H1 (cell line): Measurements from ENCODE around the gene FGFBP1. TPM values are rescaled to one million over a fixed set of nuclear protein-coding genes. Genes with fewer than 3 reads are reported as not detected.

ENCODE experiments used
- CTCF ChIA-PET: fragments of 300-600 bp; sonication (Branson Sonifier 250); formaldehyde crosslinking; loops from one replicate; lab custom pipeline; 2021; ENCODE audit not compliant: partially characterized antibody; lab: Charles Lee
- POLR2A ChIA-PET: fragments of 300-600 bp; sonication (Branson Sonifier 250); formaldehyde crosslinking; loops from one replicate; lab custom pipeline; 2021; ENCODE audit warnings: inconsistent platforms; ENCODE audit not compliant: partially characterized antibody; lab: Charles Lee
- DNase-seq, 2 experiments: peaks; one replicate each; pipeline versions ENCODE4 v3.0.0 to v3.0.0-alpha.2; 2010 to 2022; ENCODE audit warnings: low spot score in 2 of 2, low read depth in 1 of 2, mixed read lengths in 1 of 2
- FAIRE-seq: peaks from 2 replicates; lab custom pipeline; 2011; peaks lifted over from hg19 to GRCh38; lab: Jason Lieb, UNC
- H2AFZ ChIP-seq: 2 replicates; pipeline ENCODE4 v1.8.1; 2012; ENCODE audit warnings: low read length, inconsistent platforms
- H2AK5ac ChIP-seq: 2 replicates; pipeline ENCODE4 v1.6.1; 2013; ENCODE audit warnings: low read depth, low read length
- H2BK120ac ChIP-seq: replicated peaks from 2 replicates; pipeline ENCODE3; 2013; ENCODE audit warnings: low read depth, low read length, inconsistent platforms
- H2BK12ac ChIP-seq: 2 replicates; pipeline ENCODE4 v1.6.1; 2013; ENCODE audit warnings: low read depth, low read length
- H2BK15ac ChIP-seq: 2 replicates; pipeline ENCODE4 v1.6.1; 2013; ENCODE audit warnings: low read length
- H2BK20ac ChIP-seq: 2 replicates; pipeline ENCODE4 v1.6.1; 2013; ENCODE audit warnings: low read length
- H2BK5ac ChIP-seq: 2 replicates; pipeline ENCODE4 v1.6.1; 2013; ENCODE audit warnings: low read depth, low read length
- H3K14ac ChIP-seq: 2 replicates; pipeline ENCODE4 v1.6.1; 2013; ENCODE audit warnings: inconsistent platforms; ENCODE audit not compliant: insufficient read length
- H3K18ac ChIP-seq: 2 replicates; pipeline ENCODE4 v1.6.1; 2013; ENCODE audit warnings: low read length; ENCODE audit errors: extremely low read depth
- H3K23ac ChIP-seq: 2 replicates; pipeline ENCODE4 v1.6.1; 2013; ENCODE audit warnings: inconsistent platforms; ENCODE audit not compliant: insufficient read length
- H3K23me2 ChIP-seq: 2 replicates; pipeline ENCODE4 v1.6.1; 2013; ENCODE audit warnings: low read depth, low read length
- H3K27ac ChIP-seq: 2 replicates; pipeline ENCODE4 v1.6.1; 2011; ENCODE audit warnings: low read depth, low read length, inconsistent platforms
- H3K27me3 ChIP-seq, 4 experiments: replicated peaks in 1 of 4; 1 replicate in 1 of 4; 2 replicates in 3 of 4; pipeline versions ENCODE4 v1.6.1 to v1.8.1; 2011 to 2013; ENCODE audit warnings: low read length in 3 of 4, mild to moderate bottlenecking in 3 of 4, inconsistent platforms in 2 of 4, mixed read lengths in 2 of 4, moderate library complexity in 1 of 4; ENCODE audit not compliant: control insufficient read depth in 3 of 4, insufficient read depth in 3 of 4; ENCODE audit errors: extremely low read depth in 1 of 4
- H3K36me3 ChIP-seq, 4 experiments: 2 replicates each; pipeline versions ENCODE4 v1.6.1 to v1.8.1; 2011 to 2013; ENCODE audit warnings: mild to moderate bottlenecking in 4 of 4, low read length in 3 of 4, moderate library complexity in 2 of 4, control low read depth in 1 of 4, inconsistent platforms in 1 of 4; ENCODE audit not compliant: insufficient read depth in 4 of 4, control insufficient read depth in 2 of 4
- H3K4ac ChIP-seq: replicated peaks from 2 replicates; pipeline ENCODE3; 2013; ENCODE audit warnings: low read length, low read depth, mixed read lengths, inconsistent platforms; ENCODE audit not compliant: insufficient read length
- H3K4me1 ChIP-seq, 4 experiments: replicated peaks in 1 of 4; 1 replicate in 1 of 4; 2 replicates in 3 of 4; pipeline versions ENCODE4 v1.6.1 to v1.8.1; 2011 to 2013; ENCODE audit warnings: low read length in 3 of 4, inconsistent platforms in 2 of 4, mixed read lengths in 1 of 4; ENCODE audit not compliant: insufficient read depth in 4 of 4, control insufficient read depth in 3 of 4
- H3K4me2 ChIP-seq, 2 experiments: 2 replicates each; pipeline versions ENCODE4 v1.6.1 to v1.8.1; 2011 to 2013; ENCODE audit warnings: low read depth in 2 of 2, low read length in 2 of 2, control low read depth in 1 of 2, inconsistent platforms in 1 of 2, mild to moderate bottlenecking in 1 of 2; ENCODE audit not compliant: insufficient read depth in 1 of 2
- H3K4me3 ChIP-seq, 4 experiments: fragments of 200-600, 300-600 bp in 1 of 4; sonication (generic), shearing (Covaris generic), sonication (Bioruptor Twin) in 1 of 4; 2 replicates each; pipeline versions ENCODE4 v1.5.1 to v1.8.1; 2011 to 2016; ENCODE audit warnings: low read length in 4 of 4, low read depth in 3 of 4, control low read depth in 2 of 4, inconsistent platforms in 2 of 4, mild to moderate bottlenecking in 2 of 4, mixed read lengths in 1 of 4, moderate library complexity in 1 of 4; ENCODE audit not compliant: insufficient read depth in 2 of 4; ENCODE audit errors: extremely low read depth in 1 of 4
- H3K56ac ChIP-seq: replicated peaks from 2 replicates; pipeline ENCODE3; 2013; ENCODE audit warnings: low read depth, mild to moderate bottlenecking, mixed read lengths, low read length, inconsistent platforms; ENCODE audit not compliant: insufficient read length
- H3K79me1 ChIP-seq: 2 replicates; pipeline ENCODE4 v1.6.1; 2013; ENCODE audit warnings: low read depth, low read length, control low read depth
- H3K79me2 ChIP-seq, 2 experiments: 2 replicates each; pipeline versions ENCODE4 v1.6.1 to v1.8.1; 2012 to 2013; ENCODE audit warnings: low read length in 2 of 2, mild to moderate bottlenecking in 2 of 2, inconsistent platforms in 1 of 2; ENCODE audit not compliant: insufficient read depth in 2 of 2, control insufficient read depth in 1 of 2
- H3K9ac ChIP-seq, 4 experiments: replicated peaks in 1 of 4; 1 replicate in 1 of 4; 2 replicates in 3 of 4; pipeline versions ENCODE4 v1.6.1 to v1.8.1; 2011 to 2013; ENCODE audit warnings: low read depth in 3 of 4, low read length in 3 of 4, control low read depth in 2 of 4, mild to moderate bottlenecking in 2 of 4, moderate library complexity in 2 of 4, inconsistent platforms in 1 of 4; ENCODE audit errors: extremely low read depth in 1 of 4
- H3K9me3 ChIP-seq, 2 experiments: 2 replicates each; pipeline versions ENCODE4 v1.6.1 to v1.8.1; 2012 to 2013; ENCODE audit warnings: mild to moderate bottlenecking in 2 of 2, moderate library complexity in 2 of 2, control low read depth in 1 of 2, inconsistent platforms in 1 of 2, low read depth in 1 of 2, low read length in 1 of 2, mixed read lengths in 1 of 2; ENCODE audit not compliant: insufficient read depth in 2 of 2
- H4K20me1 ChIP-seq, 2 experiments: replicated peaks in 1 of 2; 2 replicates each; pipeline versions ENCODE3 to v1.8.1; 2011 to 2013; ENCODE audit warnings: inconsistent platforms in 2 of 2, low read length in 2 of 2, mild to moderate bottlenecking in 1 of 2; ENCODE audit not compliant: insufficient read depth in 2 of 2, control insufficient read depth in 1 of 2
- H4K5ac ChIP-seq: 2 replicates; pipeline ENCODE4 v1.6.1; 2013; ENCODE audit warnings: low read length, low read depth, mixed read lengths, inconsistent platforms; ENCODE audit not compliant: insufficient read length
- H4K8ac ChIP-seq: 2 replicates; pipeline ENCODE4 v1.8.0; 2013; ENCODE audit warnings: mild to moderate bottlenecking, moderate library complexity, low read length, inconsistent platforms; ENCODE audit not compliant: insufficient read depth; ENCODE audit errors: extremely low read depth
- H4K91ac ChIP-seq: replicated peaks from 2 replicates; pipeline ENCODE3; 2013; ENCODE audit warnings: low read length, mixed read lengths, inconsistent platforms; ENCODE audit not compliant: insufficient read length
- ATF2 ChIP-seq: IDR thresholded peaks from 2 replicates; pipeline ENCODE4 v1.6.1; 2012; ENCODE audit warnings: low read length, inconsistent platforms
- CBX5 ChIP-seq: fragments of 300-800, 300-1000 bp; sonication (generic); IDR thresholded peaks from 2 replicates; pipeline ENCODE4 v1.7.1; 2016; ENCODE audit warnings: antibody characterized with exemption, low read length, low read depth
- E2F6 ChIP-seq: IDR thresholded peaks from 2 replicates; pipeline ENCODE4 v1.6.1; 2012; ENCODE audit warnings: inconsistent platforms
- EZH2 ChIP-seq: fragments of 200-600 bp; sonication (generic); IDR thresholded peaks from 2 replicates; pipeline ENCODE4 v1.7.1; 2012; ENCODE audit warnings: low read depth, mild to moderate bottlenecking, moderate library complexity, low read length, inconsistent platforms; ENCODE audit not compliant: severe bottlenecking
- KDM4A ChIP-seq: IDR thresholded peaks from one replicate; pipeline ENCODE4 v1.7.1; 2012; ENCODE audit warnings: low read depth, mild to moderate bottlenecking, moderate library complexity, low read length, inconsistent platforms; ENCODE audit not compliant: severe bottlenecking
- RAD21 ChIP-seq, 2 experiments: IDR thresholded peaks in 1 of 2; conservative IDR thresholded peaks in 1 of 2; 2 replicates each; pipeline ENCODE4 v1.6.1; 2011; ENCODE audit warnings: low read depth in 2 of 2, low read length in 2 of 2, improper control_type of control experiment in 1 of 2, inconsistent platforms in 1 of 2, mild to moderate bottlenecking in 1 of 2, moderate library complexity in 1 of 2
- SP2 ChIP-seq: IDR thresholded peaks from 2 replicates; pipeline ENCODE4 v1.6.1; 2012; ENCODE audit warnings: mild to moderate bottlenecking, low read length, inconsistent platforms
- USF2 ChIP-seq: IDR thresholded peaks from 2 replicates; pipeline ENCODE4 v1.6.1; 2011; ENCODE audit warnings: low read length, improper control_type of control experiment
- WGBS, 2 experiments: shearing (Covaris generic) in 1 of 2; methylation state at CpG; one replicate each; pipeline versions ENCODE4 v1.1.6 to v1.1.7; 2013 to 2015; ENCODE audit warnings: low lambda C conversion rate in 2 of 2, mixed read lengths in 2 of 2, inconsistent platforms in 1 of 2, low coverage in 1 of 2, missing lambda C conversion rate in 1 of 2; ENCODE audit not compliant: insufficient replicate concordance in 2 of 2, insufficient coverage in 1 of 2, insufficient read length in 1 of 2; ENCODE audit errors: extremely low coverage in 1 of 2, missing lambda C conversion rate in 1 of 2; 5-methylcytosine and 5-hydroxymethylcytosine counted together
- polyA plus RNA-seq, 7 experiments: library from polyadenylated mRNA; depleted of rRNA in 3 of 7; stranded (reverse) in 5 of 7; unstranded in 2 of 7; fragments of >200 nt in 5 of 7; fragments of 200-250 nt in 2 of 7; gene quantifications; 1 replicate in 5 of 7; 2 replicates in 1 of 7; 4 replicates in 1 of 7; pipeline versions ENCODE4 v1.2.1 to v1.2.3, GENCODE V29; 2011 to 2013; ENCODE audit warnings: missing spikeins in 2 of 7, mixed read lengths in 2 of 7
- total RNA-seq: library from RNA; stranded (reverse); fragmentation: NEBNext Ultra II Directional; extraction: Animal tissue kit (Norgen Biotek cat#: 25700); gene quantifications from 2 replicates; pipeline ENCODE4 v1.2.1, GENCODE V29; 2021

The FGFBP1 gene
- total and polyA plus RNA-seq, 2 of the 8 experiments (the other 6 are each of a cell fraction or from before 2014, with no cell fraction given), result 0.17 to 0.20 TPM

GRCh38 chr4:15956179-15956850 is 17.8 kb upstream of the FGFBP1 start:
- H3K4me2 ChIP-seq, result no peak overlapping the region
- no peak overlapping the region for H3K18ac ChIP-seq
- no peaks in the 10 kb centered on the region for H3K36me3 ChIP-seq
- CTCF ChIA-PET, result interaction anchor here (0.6 to 2.5 kb wide), 54 partner anchors 10 to 886 kb away, joined by 3 to 114 read pairs (median 4); partner anchors contain the start of gene FGFBP1
- FAIRE-seq (peak; percentile 97), DNase-seq (peak in 1 of 2 experiments; percentile 92)
- H3K23me2 ChIP-seq, result no peaks in the 10 kb centered on the region
- H4K91ac ChIP-seq, result no peak overlapping the region
- 63% methylated on average over 9 of the region's 9 CpGs; no CpG with 5 or more reads in 1 of the 2 experiments for WGBS, 2 experiments
- H2BK20ac ChIP-seq, result no peak overlapping the region
- no peak overlapping the region for H3K23ac ChIP-seq
- H2BK15ac ChIP-seq, result no peak overlapping the region; the same call in 1 of the 2 replicates
- peaks cover 0 to 13% of the 10 kb centered on the region in 2 experiments; a peak in 2 of 4 replicates for H3K9me3 ChIP-seq
- no peaks in the 10 kb centered on the region for H4K20me1 ChIP-seq
- H2AK5ac ChIP-seq, result no peak overlapping the region
- POLR2A ChIA-PET, result interaction anchor here (0.7 to 1.1 kb wide), 3 partner anchors 74 to 150 kb away, joined by 3 to 4 read pairs (median 4); no protein-coding TSS in a partner anchor
- no peak overlapping the region for H3K56ac ChIP-seq
- H2AFZ ChIP-seq, result no peak overlapping the region
- H3K79me1 ChIP-seq, result no peaks in the 10 kb centered on the region
- H3K14ac ChIP-seq, result no peak overlapping the region
- no peak overlapping the region for H2BK5ac ChIP-seq
- no peaks in the 10 kb centered on the region for H3K27me3 ChIP-seq
- H3K79me2 ChIP-seq, result no peaks in the 10 kb centered on the region
- no peak overlapping the region for H4K5ac ChIP-seq
- H3K4ac ChIP-seq, result no peak overlapping the region
- H3K4me3 ChIP-seq, result no peak overlapping the region
- no peak overlapping the region for H2BK120ac ChIP-seq
- no peak overlapping the region for H3K9ac ChIP-seq
- no peak overlapping the region for H3K27ac ChIP-seq
- no peak overlapping the region for H4K8ac ChIP-seq
- H3K4me1 ChIP-seq, result peaks cover 0 to 4% (median under 1%) of the 10 kb centered on the region in 4 experiments; a peak in 2 of 7 replicates
- no peak overlapping the region for H2BK12ac ChIP-seq
- no peak for TF ChIP-seq CBX5
- no peak for TF ChIP-seq ATF2
- TF ChIP-seq USF2, result no peak
- no peak for TF ChIP-seq E2F6
- TF ChIP-seq KDM4A, result no peak
- TF ChIP-seq RAD21 (IDR thresholded peaks at IDR 0.05 in 1 of 2, conservative IDR thresholded peaks at IDR 0.05 in 1 of 2; ENCODE audit: low read depth in 2 of 2, low read length in 2 of 2), result peak; percentile 99
- no peak for TF ChIP-seq SP2
- TF ChIP-seq EZH2, result no peak
